BE2C (cell line): ENCODE results near the gene RFESD.

Source experiments
- DNase-seq: peaks from one replicate; pipeline ENCODE4 v3.0.0-alpha.2; 2020
- H3K27me3 ChIP-seq: fragments of 250-450 bp; sonication (Bioruptor Pico); 2 replicates; pipeline ENCODE4 v1.5.1; 2020; ENCODE audit warnings: mild to moderate bottlenecking
- H3K36me3 ChIP-seq: fragments of 250-450 bp; sonication (Bioruptor Pico); 2 replicates; pipeline ENCODE4 v1.5.1; 2020; ENCODE audit warnings: mild to moderate bottlenecking
- H3K4me1 ChIP-seq: fragments of 250-450 bp; sonication (Bioruptor Pico); 2 replicates; pipeline ENCODE4 v1.5.1; 2020
- H3K4me3 ChIP-seq: 2 replicates; pipeline ENCODE4 v1.5.1; 2011; ENCODE audit warnings: low read depth, low read length
- H3K9me3 ChIP-seq: fragments of 250-450 bp; sonication (Bioruptor Pico); 2 replicates; pipeline ENCODE4 v1.5.1; 2020
- TF ChIP-seq, protein P1 (sequence below): IDR thresholded peaks from 2 replicates; pipeline ENCODE4 v1.5.1; 2012; ENCODE audit warnings: mild to moderate bottlenecking, low read depth, low read length

RFESD gene

GRCh38 chr5:95667061-95667618 lies 20.6 kb downstream of the RFESD start:
- H3K9me3 ChIP-seq = no peaks in the 10 kb centered on the region
- H3K4me1 ChIP-seq = peaks cover 7% of the 10 kb centered on the region
- no peak for DNase-seq
- H3K36me3 ChIP-seq = no peaks in the 10 kb centered on the region
- H3K27me3 ChIP-seq = no peaks in the 10 kb centered on the region
- TF ChIP-seq, protein P1, sequence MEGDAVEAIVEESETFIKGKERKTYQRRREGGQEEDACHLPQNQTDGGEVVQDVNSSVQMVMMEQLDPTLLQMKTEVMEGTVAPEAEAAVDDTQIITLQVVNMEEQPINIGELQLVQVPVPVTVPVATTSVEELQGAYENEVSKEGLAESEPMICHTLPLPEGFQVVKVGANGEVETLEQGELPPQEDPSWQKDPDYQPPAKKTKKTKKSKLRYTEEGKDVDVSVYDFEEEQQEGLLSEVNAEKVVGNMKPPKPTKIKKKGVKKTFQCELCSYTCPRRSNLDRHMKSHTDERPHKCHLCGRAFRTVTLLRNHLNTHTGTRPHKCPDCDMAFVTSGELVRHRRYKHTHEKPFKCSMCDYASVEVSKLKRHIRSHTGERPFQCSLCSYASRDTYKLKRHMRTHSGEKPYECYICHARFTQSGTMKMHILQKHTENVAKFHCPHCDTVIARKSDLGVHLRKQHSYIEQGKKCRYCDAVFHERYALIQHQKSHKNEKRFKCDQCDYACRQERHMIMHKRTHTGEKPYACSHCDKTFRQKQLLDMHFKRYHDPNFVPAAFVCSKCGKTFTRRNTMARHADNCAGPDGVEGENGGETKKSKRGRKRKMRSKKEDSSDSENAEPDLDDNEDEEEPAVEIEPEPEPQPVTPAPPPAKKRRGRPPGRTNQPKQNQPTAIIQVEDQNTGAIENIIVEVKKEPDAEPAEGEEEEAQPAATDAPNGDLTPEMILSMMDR = no peak
- H3K4me3 ChIP-seq = no peak overlapping the region

DNA sequence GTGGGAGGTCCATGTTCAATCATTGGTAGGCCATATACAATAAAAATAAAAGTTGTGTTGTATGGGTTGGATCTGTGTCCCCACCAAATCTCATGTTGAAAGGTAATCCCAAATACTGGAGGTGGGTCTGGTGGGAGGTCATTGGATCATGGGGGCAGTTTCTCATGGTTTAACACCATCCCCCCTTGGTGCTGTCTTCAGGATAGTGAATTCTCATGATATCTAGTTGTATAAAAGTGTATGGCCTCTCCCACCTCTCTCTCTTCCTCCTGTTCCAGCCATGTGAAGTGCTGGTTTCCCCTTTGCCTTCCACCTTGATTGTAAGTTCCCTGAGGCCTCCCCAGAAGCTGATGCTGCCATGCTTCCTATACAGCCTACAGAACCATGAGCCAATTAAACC lies 21.1 kb downstream of the RFESD start:
- H3K27me3 ChIP-seq = no peaks in the 10 kb centered on the region
- TF ChIP-seq, protein P1 = no peak
- no peaks in the 10 kb centered on the region for H3K9me3 ChIP-seq
- peaks cover 10% of the 10 kb centered on the region for H3K4me1 ChIP-seq
- DNase-seq = no peak
- no peak overlapping the region for H3K4me3 ChIP-seq
- H3K36me3 ChIP-seq = no peaks in the 10 kb centered on the region

DNA sequence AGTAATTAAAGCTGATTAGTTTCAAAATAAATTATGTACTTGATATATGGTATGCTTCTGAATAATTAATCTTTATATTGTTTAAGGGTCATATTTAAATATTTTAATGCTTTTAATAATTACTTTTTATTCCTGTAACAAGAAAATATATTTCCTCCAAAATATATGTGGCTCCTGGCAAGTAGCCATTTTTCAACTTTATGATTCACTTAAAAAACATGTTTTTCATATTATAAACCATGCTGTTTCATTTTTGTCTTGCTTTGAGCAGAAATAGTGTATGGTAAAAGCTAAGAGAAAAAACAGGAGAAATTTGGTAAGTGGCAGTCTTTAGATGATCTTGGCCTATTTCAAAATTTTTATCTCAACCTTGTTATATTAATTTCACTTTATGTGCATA lies 21.6 kb downstream of the RFESD start:
- DNase-seq = no peak
- TF ChIP-seq, protein P1 = no peak
- Histone ChIP-seq H3K36me3 (no peaks in the 10 kb centered on the region), H3K4me3 (no peak overlapping the region), H3K27me3 (no peaks in the 10 kb centered on the region), H3K4me1 (peaks cover 10% of the 10 kb centered on the region), H3K9me3 (no peaks in the 10 kb centered on the region)

- Histone ChIP-seq H3K4me3 (no peak overlapping the region), H3K4me1 (peaks cover 10% of the 10 kb centered on the region), H3K36me3 (no peaks in the 10 kb centered on the region), H3K9me3 (no peaks in the 10 kb centered on the region), H3K27me3 (no peaks in the 10 kb centered on the region)
- TF ChIP-seq, protein P1 = no peak
- no peak for DNase-seq
Measured at GRCh38 chr5:95668728-95669127, 22.2 kb downstream of the RFESD start.

DNA sequence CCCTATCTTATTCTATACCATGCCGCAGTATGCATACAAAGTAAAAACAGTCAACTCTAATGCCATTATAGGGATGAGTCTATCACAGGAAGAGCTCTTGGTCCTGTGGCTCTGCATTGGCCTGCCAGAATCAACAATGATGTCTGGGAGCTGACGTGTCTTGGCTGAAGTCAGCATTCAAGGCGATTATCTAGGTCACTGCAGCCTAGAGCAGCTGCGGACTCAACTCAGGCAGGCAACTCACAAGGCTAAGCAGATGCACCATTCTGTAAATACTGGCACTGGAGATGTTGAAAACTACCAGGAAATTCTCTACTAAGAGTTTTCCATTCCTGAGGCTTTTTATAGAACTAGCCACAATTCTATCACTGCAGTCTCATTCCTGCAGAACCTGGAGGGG lies 23.0 kb downstream of the RFESD start:
- H3K4me3 ChIP-seq = no peak overlapping the region
- DNase-seq = peak; percentile 45
- H3K4me1 ChIP-seq = peaks cover 10% of the 10 kb centered on the region
- H3K27me3 ChIP-seq = no peaks in the 10 kb centered on the region
- no peaks in the 10 kb centered on the region for H3K36me3 ChIP-seq
- TF ChIP-seq, protein P1 = no peak
- no peaks in the 10 kb centered on the region for H3K9me3 ChIP-seq

- H3K9me3 ChIP-seq = no peaks in the 10 kb centered on the region
- peaks cover 10% of the 10 kb centered on the region for H3K4me1 ChIP-seq
- TF ChIP-seq, protein P1 = no peak
- H3K27me3 ChIP-seq = no peaks in the 10 kb centered on the region
- H3K36me3 ChIP-seq = no peaks in the 10 kb centered on the region
- no peak overlapping the region for H3K4me3 ChIP-seq
- no peak for DNase-seq
Measured at GRCh38 chr5:95669985-95670384, 23.4 kb downstream of the RFESD start.
